NCI-H2107 treated with DMSO at 0.1 percent for 48 hours (cell line): Measurements from ENCODE around the gene OSBP.
A peak's percentile ranks its signal among the peaks of the same experiment; 100 is the strongest.

Source experiments
- DNase-seq: peaks from one replicate; lab custom pipeline; 2025; ENCODE audit not compliant: unreplicated experiment; lab: John Stamatoyannopoulos, UW

The OSBP gene

GRCh38 chr11:59607703-59608454 is 7.7 kb downstream of the OSBP start:
- DNase-seq, result no peak

- DNase-seq, result no peak
Observed at GRCh38 chr11:59602432-59602831, 13.1 kb downstream of the OSBP start.

- DNase-seq, result no peak
Observed at GRCh38 chr11:59601788-59602187, 13.8 kb downstream of the OSBP start.

- no peak for DNase-seq
Observed at GRCh38 chr11:59600636-59601035, 14.9 kb downstream of the OSBP start.

GRCh38 chr11:59600234-59600633 is 15.3 kb downstream of the OSBP start:
- no peak for DNase-seq

GRCh38 chr11:59598961-59599360 is 16.6 kb downstream of the OSBP start:
- DNase-seq, result no peak

GRCh38 chr11:59584294-59584693 is 31.3 kb downstream of the OSBP start:
- no peak for DNase-seq

- DNase-seq, result no peak
Observed at GRCh38 chr11:59582006-59582405, 33.6 kb downstream of the OSBP start.

- DNase-seq, result no peak
Observed at GRCh38 chr11:59578369-59578768, 37.2 kb downstream of the OSBP start.

GRCh38 chr11:59575505-59575904 is 40.1 kb downstream of the OSBP start:
- DNase-seq, result no peak

- DNase-seq, result no peak
Observed at GRCh38 chr11:59574932-59575502, 40.6 kb downstream of the OSBP start.

- DNase-seq, result no peak
Observed at GRCh38 chr11:59574467-59574866, 41.1 kb downstream of the OSBP start.

GRCh38 chr11:59573216-59573615 is 42.4 kb downstream of the OSBP start:
- no peak for DNase-seq

GRCh38 chr11:59572091-59572490 is 43.5 kb downstream of the OSBP start:
- DNase-seq, result no peak

GRCh38 chr11:59562292-59562691 is 53.3 kb downstream of the OSBP start:
- DNase-seq, result no peak

- DNase-seq, result peak; percentile 38
Observed at GRCh38 chr11:59560702-59561473, 54.7 kb downstream of the OSBP start.

- peak; percentile 17 for DNase-seq
Observed at GRCh38 chr11:59560290-59560701, 55.3 kb downstream of the OSBP start.

GRCh38 chr11:59559886-59560285 is 55.7 kb downstream of the OSBP start:
- no peak for DNase-seq

GRCh38 chr11:59558270-59558643 is 57.3 kb downstream of the OSBP start:
- no peak for DNase-seq

GRCh38 chr11:59556917-59557348 is 58.6 kb downstream of the OSBP start:
- no peak for DNase-seq

- no peak for DNase-seq
Observed at GRCh38 chr11:59556115-59556916, 59.3 kb downstream of the OSBP start.
